ENCODE measurements around the gene ALKBH5. TPM values are rescaled to one million over a fixed set of nuclear protein-coding genes. Genes with fewer than 3 reads are reported as not detected.

ALKBH5 gene
- total RNA-seq, 1 experiment from 2014 or later, result 97.8 TPM

DNA sequence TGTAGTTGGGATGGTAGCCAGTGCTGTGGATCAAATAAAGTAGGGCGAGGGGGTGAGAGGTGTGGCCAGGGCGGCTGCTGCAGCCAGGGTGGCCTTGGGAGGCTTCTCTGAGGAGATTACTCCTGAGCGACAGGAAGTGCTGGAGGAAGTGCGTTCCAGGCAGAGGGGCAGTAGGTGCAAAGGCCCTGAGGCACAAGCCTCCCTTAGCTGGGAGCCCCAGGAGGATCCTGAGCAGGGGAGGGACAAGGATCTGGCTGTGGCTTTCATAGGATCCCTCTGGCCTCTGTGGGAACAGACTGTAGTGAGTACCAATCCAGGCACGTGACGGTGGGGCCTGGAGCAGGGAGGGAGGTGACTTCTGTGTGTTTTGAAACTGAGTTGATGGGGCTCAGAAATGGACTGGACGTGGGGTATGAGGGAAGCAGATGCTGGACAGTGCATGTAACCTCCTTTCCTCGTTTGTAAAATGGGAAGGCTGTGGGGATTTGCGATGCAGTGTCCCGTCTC, 44.6 kb downstream of the ALKBH5 start (continued):
- no peak for TF ChIP-seq ZBTB33 (IDR thresholded peaks at IDR 0.05; ENCODE audit: extremely low read depth, insufficient replicate concordance, low read length)
- no peak for TF ChIP-seq REST (IDR thresholded peaks at IDR 0.05; ENCODE audit: low read depth)

GRCh38 chr17:18229254-18229653, 45.6 kb downstream of the ALKBH5 start:
- Histone ChIP-seq H3K4me1 (ENCODE audit: control insufficient read depth in 1 of 2, insufficient read depth in 2 of 2, low read length in 2 of 2) (peaks cover 12 to 17% of the 10 kb centered on the region in 2 experiments; a peak in 3 of 4 replicates), H3K4me2 (ENCODE audit: low read length) (no peak overlapping the region), H4K20me1 (ENCODE audit: insufficient read depth) (no peaks in the 10 kb centered on the region), H3K9ac (ENCODE audit: low read length) (no peak overlapping the region), H3K36me3 (ENCODE audit: control insufficient read depth in 1 of 2, insufficient read depth in 2 of 2, low read length in 2 of 2) (no peaks in the 10 kb centered on the region), H3K4me3 (replicated peaks in 1 of 2; ENCODE audit: low read depth in 1 of 2, low read length in 2 of 2) (no peak overlapping the region), H2AFZ (ENCODE audit: low read depth, low read length, poor library complexity, severe bottlenecking) (no peak overlapping the region), H3K9me2 (ENCODE audit: insufficient read depth) (no peaks in the 10 kb centered on the region), H3K9me3 (ENCODE audit: control insufficient read depth in 1 of 2, insufficient read depth in 1 of 2, low read depth in 1 of 2, low read length in 2 of 2) (no peaks in the 10 kb centered on the region), H3K79me2 (ENCODE audit: insufficient read depth, low read length) (peaks cover 17% of the 10 kb centered on the region), H3K27me3 (ENCODE audit: insufficient read depth, low read length) (no peaks in the 10 kb centered on the region), H3K27ac (ENCODE audit: low read depth, low read length) (no peak overlapping the region)
- DNase-seq (ENCODE audit: low read depth, low spot score) (no peak), ATAC-seq (no peak)
- ChIA-PET POLR2A (no interaction called here), RAD21 (ENCODE audit: low non-redundant PET in 1 of 2, low total read pairs in 2 of 2, uncharacterized antibody in 2 of 2, unreplicated experiment in 2 of 2) (no interaction called here), CTCF (no interaction called here)
- intact Hi-C loops (cut with micrococcal nuclease), result no loop called here
- no TSS peak for BruUV-seq (replicated peaks)
- TF ChIP-seq ZFX (IDR thresholded peaks at IDR 0.05) (no peak), ELF1 (IDR thresholded peaks at IDR 0.05; ENCODE audit: borderline replicate concordance, low read depth) (no peak), CBX3 (IDR thresholded peaks at IDR 0.05; ENCODE audit: low read depth) (no peak), POLR2A (IDR thresholded peaks at IDR 0.05; ENCODE audit: borderline replicate concordance, extremely low read depth, insufficient read depth, insufficient read length) (no peak), ZNF274 (IDR thresholded peaks at IDR 0.05; ENCODE audit: low read depth, low read length) (no peak), EGR1 (IDR thresholded peaks at IDR 0.05; ENCODE audit: low read depth) (no peak), ZBTB33 (IDR thresholded peaks at IDR 0.05; ENCODE audit: extremely low read depth, insufficient replicate concordance, low read length) (no peak), CEBPB (IDR thresholded peaks at IDR 0.05; ENCODE audit: low read depth) (no peak), YY1 (IDR thresholded peaks at IDR 0.05; ENCODE audit: extremely low read depth, insufficient replicate concordance, low read depth, low read length) (no peak), SRF (IDR thresholded peaks at IDR 0.05; ENCODE audit: low read depth) (no peak), SIN3A (IDR thresholded peaks at IDR 0.05; ENCODE audit: low read depth) (no peak), REST (IDR thresholded peaks at IDR 0.05; ENCODE audit: low read depth) (no peak), FOSL1 (IDR thresholded peaks at IDR 0.05; ENCODE audit: low read depth) (no peak), POLR2AphosphoS5 (IDR thresholded peaks at IDR 0.05; ENCODE audit: low read depth, low read length) (no peak)
